ENCODE measurements around the gene LALBA.
"Not testable (repeated sequence)": the region's sequence is repeated elsewhere in the genome, so short reads cannot be mapped to it uniquely, and the experiment has no call there.

LALBA gene

DNA sequence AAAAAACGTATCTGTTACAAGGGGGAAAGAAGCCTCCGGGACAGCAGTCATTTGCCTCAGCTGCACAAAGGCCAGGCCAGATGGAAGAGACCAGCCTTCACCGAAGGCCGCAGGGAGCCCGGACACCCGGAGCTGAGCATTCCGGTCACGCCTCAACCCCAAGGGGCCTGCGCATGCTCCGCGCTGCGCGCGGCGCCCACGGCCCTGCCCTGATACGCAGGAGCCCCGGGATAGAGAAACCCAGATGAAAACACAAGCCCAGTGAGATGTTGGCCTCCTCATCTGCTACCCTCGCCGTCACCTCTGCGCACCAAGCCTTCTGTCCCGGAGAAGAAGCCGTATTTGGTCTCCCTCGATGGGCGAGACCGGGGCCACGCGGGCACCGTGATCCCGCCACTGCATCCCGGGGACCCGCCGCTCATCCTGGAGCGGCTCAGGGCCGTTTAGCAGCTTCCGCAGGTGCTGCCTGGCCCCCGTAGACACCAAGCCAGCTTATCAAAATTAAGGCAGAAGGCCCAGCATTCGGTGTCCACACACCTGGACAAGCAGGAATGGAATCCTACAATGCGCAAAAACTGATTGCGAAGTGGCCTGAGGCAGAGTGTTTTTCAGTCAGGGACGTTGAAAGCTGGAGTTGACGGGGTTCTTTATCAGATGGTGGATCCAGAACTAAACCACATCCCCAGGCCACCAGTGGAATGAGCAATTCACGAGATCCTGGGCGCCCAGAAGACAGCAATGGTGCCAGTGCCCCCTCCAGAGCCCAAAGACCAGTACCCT is 41.8 kb downstream of the LALBA start:
- DNase-seq: no peak

DNA sequence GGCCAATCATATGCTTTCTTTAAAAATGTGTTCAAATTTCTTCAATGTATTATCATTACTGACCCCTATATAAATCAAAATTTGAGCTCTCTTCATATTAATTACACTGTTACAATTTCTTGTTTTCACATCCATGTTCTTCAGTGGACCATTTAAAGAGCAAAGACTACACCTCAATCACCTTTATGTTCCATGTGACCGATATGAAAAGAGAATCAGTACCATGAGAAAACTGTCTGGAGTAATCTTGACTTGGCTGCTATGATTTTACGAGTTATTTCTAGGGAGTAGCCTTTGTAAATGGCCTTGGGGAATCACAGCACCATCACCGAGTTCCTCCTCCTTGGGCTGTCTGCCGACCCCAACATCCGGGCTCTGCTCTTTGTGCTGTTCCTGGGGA is 44.5 kb downstream of the LALBA start, which contains the start of gene OR8S1:
OR8S1 (plus strand) TSS at position 301 of the 400 bp plus-strand sequence; CDS start at position 301, 0 bp downstream.
- no peak for DNase-seq

DNA sequence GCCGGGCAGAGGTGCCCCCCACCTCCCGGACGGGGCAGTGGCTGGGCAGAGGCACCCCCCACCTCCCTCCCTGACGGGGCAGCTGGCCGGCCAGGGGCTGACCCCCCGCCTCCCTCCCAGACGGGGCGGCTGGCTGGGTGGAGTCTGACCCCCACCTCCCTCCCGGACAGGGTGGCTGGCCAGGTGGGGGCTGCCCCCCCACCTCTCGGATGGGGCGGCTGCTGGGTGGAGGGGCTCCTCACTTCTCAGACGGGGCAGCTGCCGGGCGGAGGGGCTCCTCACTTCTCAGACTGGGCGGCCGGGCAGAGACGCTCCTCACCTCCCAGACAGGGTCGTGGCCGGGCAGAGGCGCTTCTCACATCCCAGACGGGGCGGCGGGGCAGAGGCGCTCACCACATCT is 49.5 kb downstream of the LALBA start:
- not testable (repeated sequence) for DNase-seq

Data from inflammatory macrophage treated with lipopolysaccharide for 1 hour (primary cell).